ENCODE data around the gene ARMC9. TPM values are rescaled to one million over a fixed set of nuclear protein-coding genes. Genes with fewer than 3 reads are reported as not detected.

Gene ARMC9
- total RNA-seq, 1 experiment from 2014 or later, result 56.5 TPM

DNA sequence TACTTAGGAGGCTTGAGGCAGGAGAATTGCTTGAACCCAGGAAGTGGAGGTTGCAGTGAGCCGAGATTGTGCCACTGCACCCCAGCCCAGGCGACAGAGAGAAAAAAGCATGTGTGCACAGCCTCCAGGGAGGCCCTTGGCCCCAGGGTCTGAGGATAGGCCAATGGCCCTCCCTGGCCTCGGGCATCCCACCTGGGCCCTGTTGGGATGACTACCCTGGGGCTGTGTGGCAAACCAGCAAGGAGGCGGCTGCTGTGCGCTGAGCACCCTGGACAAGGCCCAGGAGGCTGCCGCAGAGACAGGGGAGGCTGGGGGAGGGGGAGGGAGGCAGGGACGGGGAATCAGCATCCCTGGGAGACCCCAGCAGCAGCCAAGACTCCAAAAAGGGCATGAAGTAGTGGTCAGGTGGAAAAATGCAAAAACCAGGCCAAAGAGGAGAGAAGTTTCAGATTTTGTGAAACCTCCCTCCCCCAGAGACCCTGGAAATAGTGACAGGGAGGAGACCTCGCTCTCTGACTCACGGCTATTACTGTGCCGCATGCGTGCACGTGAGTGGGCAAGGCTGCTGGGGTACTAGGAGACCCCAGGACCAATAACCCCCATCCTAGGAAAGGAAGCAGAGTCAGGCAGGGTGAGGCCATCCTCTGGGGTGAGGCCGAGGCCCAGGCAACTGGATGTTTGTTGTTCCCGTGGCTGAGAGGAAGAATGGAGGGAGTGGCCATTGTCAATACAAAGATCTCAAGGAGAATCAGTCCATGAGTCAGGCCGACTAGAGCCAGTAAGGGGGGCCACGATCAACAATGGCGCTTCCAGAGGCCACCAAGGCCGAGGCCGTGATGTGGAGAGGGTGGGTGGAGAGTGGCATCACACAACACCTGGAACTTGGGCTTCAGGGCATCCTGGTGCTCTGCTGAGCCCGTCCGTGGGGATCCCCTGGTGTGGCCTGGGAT, 181.1 kb downstream of the ARMC9 start:
- no peak for DNase-seq (ENCODE audit: low spot score)

DNA sequence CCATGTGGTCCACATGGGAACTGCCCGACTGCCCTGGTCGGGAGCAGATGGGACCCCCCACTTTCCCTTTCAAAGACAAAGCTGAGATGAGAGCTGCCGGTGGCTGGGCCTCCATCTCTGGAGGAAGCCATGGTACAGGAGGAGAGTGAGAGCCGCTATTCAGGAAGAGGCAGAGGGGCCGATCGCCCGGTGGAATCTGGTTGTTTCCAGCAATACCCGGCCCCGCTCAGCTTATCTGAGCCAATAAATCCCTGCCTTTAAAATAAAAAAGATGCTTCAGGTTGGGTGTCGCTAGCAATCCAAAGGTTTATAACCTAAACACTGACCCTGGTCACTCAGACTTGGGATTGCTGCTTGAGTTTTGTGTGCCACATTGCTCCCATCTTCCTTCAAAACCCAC, 181.9 kb downstream of the ARMC9 start:
- no peak for DNase-seq (ENCODE audit: low spot score)

DNA sequence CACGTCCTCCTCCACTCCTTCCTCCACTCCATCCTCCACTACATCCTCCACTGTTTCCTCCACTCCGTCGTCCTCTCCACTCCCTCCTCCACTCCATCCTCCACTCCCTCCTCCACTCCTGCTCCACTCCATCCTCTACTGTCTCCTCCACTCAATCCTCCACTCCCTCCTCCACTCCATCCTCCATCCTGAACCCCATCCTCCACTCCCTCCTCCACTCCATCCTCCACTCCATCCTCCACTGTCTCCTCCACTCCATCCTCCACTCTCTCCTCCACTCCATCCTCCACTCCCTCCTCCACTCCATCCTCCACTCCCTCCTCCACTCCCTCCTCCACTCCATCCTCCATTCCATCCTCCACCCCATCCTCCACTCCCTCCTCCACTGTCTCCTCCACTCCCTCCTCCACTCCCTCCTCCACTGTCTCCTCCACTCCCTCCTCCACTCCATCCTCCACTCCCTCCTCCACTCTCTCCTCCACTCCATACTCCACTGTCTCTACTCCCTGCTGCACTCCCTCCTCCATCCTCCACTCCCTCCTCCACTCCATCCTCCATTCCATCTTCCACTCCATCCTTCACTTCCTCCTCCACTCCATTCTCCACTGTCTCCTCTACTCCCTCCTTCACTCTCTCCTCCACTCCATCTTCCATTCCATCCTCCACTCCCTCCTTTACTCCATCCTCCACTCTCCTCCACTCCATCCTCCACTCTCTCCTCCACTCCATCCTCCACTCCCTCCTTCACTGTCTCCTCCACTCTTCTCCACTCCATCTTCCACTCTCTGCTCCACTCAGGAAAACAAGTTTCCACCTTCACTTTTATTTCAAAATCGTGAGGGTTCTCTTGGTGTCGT, 182.8 kb downstream of the ARMC9 start:
- DNase-seq (ENCODE audit: low spot score), result no peak

DNA sequence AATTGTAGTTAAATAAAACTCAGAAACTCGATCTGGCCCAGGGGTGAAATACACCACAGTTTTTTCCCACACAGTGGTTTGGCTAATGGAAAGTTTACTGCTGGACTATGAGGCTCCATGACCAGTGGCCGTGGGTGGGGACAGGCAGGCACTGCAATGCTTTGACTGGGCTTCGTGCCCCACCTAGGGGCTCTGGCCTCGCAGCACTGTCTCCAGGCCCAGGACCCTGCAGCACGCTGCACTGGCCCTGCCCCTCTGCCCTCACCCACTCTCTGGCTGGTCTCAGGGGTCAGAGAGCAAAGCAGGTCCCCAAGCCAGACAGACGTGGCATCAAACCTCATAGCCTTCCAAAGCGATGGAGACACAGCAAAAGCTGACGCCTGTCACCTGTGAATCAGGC, 183.7 kb downstream of the ARMC9 start:
- DNase-seq (ENCODE audit: low spot score), result no peak

DNA sequence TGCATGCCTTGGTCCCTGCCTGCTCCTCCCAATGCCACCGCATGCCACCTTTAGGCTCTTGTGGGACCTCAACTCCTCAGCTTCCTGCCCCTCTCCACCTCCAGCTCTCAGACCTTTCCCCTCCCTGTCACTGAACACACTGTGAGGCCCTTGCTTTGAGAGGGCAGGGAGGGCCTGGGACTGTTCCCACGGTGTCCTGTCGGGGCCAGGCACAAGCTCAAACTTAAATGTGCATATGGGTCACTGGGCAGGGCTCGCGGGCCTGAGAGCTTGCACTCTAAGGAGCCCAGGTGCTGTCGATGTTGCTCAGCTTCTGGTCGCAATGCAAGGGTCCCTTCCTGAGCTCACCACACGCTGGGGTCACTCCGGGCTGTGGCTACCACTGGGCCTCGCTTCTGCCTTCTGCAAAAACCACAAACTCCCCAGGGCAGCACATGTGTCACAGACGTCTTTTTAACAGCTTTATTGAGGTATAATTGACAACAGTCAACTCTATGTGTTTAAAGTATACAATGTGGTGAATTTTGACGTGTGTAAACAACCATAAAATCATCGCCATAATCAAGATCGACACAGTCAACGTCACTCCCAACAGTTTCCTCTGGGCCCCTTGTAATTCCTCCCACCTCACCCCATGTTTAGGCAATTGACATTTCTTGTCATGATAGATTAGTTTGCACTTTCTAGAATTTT, 185.1 kb downstream of the ARMC9 start:
- no peak for DNase-seq (ENCODE audit: low spot score)

DNA sequence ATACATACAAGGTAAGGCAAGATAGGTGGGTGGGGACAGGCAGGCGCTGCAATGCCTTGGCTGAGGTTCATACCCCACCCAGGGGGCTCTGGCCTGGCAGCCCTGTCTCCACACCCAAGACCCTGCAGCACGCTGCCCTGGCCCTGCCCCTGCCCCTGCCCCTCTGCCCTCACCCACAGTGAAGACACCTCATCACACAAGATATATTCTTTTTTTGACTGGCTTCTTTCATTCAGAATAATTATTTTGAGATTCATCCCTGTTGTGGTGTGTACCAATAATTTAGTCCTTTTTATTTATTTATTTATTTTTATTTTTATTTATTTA, 185.6 kb downstream of the ARMC9 start:
- no peak for DNase-seq (ENCODE audit: low spot score)

DNA sequence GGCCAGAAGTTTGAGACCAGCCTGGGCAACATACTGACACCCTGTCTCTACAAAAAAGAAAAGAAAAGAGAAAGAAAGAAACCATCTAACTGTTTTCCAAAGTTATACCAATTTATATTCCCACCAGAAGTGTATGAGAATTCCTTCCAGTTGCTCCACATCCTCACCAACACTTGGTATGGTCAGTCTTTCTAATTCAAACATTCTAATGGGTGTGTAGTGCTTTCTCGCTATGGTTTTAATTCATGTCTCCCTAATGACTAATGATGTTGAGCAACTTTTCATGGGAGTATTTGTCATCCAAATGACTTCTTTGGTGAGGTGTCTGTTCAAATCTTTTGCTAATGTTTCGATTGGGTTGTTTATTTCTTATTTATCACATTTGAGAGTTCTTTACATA, 186.5 kb downstream of the ARMC9 start:
- no peak for DNase-seq (ENCODE audit: low spot score)

DNA sequence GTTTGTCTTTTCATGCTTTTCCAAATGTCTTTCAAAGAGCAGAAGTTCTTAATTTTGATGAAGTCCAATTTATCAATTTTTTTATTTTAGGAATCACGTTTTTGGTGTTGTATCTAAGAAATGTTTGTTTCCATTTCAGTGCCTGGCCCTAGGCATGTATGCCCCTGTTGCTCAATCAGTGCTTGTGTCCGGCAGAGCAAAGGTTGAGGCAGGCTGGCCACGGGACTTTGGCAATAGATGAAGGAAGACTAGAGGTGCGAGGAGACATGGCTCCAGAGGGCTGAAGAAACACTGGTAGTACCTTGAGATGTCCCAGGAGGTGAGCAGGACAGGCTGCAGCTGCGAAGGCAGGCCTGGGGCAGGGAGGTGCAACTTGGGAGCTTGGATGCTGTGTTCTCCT, 187.0 kb downstream of the ARMC9 start:
- no peak for DNase-seq (ENCODE audit: low spot score)

DNA sequence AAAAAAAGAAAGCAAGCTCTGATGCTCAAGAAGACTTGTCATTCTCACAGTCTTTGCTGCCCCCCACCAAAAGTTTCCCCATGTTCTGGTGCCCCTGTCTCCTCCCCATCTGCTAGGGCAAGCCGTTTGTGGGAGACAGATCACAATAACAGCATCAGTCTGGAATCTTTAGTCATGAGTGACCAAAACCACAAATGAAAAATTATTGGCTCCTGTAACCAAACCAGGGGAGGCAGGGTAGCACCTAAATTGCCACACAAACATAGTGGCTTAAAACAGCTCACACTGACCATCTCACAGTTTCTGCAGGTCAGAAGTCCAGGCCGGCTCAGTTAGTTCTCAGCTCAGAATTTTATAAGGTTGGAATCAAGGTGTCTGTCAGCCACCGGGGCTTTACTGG, 188.0 kb downstream of the ARMC9 start:
- DNase-seq (ENCODE audit: low spot score), result peak; percentile 92

DNA sequence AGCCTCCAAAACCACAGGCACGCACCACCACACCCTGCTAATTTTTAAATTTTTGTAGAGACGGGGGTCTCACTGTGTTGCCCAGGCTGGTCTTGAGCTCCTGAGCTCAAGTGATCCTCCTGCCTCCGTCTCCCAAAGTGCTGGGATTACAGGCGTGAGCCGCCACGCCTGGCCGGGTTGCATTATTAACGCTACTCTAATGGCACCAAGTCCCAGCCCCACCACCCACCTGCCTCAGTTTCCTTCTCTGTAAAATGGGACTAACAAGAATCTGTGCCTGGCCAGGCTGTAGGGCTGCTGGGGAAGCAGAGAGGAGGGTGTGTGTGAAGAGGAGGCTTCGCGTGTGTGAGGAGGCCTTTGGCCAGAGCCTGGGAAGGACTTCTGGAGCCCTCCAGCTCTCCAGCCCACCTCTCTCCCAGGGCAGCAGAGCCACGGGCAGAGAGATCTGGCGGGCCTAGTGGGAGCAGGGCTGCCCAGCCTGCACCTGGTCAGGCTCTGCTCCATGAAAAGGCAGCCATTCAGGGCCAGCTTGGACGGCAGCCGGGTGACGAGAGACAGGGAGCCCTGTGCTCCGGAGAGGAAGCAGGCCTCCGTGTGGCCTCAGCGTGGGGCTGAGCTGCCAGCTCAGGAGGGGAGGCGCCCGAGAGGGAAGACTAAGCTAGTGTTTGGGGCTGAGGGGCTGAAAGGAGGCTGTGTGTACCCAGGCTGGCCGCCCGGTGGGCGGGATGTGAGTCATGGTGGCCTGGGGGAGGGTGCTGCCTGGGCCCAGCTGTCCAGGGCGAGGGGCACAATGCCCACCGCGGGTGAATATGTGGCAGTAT, 189.7 kb downstream of the ARMC9 start:
- DNase-seq (ENCODE audit: low spot score), result peak; percentile 79

DNA sequence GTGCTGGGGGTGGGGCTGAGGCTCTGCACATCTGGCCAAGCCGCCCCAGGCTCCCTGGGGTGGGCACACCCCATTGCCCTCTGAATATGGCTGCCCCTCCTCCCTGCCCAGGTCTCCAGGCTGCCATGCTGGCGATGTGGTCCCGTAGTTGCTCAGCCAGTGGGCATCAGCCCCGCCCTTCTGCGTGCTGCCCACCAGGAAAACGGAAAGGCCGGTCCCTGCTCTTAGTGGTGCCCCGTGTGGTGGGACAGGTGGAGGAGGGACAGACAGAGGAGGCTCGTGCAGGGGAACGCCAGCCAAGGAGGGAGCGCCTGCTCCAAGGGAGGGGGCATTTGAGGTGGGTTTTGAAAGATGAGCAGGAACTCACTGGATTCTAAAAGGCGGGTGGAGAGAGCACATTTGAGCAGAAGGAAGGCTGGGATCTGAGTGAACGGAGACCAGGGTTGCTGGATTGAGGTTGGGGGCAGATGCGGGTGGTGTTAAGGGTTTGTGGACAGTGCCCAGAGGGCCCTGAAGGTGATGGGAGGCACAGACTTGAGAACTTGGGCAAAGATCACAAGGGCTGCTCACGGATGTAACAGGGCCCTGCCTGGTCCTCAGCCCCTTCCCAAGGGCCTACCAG, 190.4 kb downstream of the ARMC9 start:
- DNase-seq (ENCODE audit: low spot score), result no peak

DNA sequence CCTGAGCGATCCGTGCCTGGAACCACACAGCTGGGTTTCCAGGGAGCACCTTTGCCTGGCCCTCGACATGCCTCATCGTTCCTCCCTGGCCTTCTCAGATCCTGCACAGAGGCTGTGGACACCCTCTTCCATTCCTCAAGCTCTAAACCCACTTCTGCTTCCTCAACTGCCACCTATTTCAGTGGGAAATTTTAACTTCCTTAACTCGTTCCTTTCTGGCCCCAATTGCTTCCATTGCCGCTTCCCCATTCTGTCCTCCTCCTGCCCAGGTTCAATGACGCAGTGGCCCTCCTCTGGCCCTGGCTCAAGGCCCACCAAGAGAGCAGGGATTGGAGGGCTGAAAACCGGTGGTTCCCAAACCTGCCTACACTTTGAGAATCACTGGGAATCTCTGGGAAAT, 192.2 kb downstream of the ARMC9 start:
- DNase-seq (ENCODE audit: low spot score), result no peak

DNA sequence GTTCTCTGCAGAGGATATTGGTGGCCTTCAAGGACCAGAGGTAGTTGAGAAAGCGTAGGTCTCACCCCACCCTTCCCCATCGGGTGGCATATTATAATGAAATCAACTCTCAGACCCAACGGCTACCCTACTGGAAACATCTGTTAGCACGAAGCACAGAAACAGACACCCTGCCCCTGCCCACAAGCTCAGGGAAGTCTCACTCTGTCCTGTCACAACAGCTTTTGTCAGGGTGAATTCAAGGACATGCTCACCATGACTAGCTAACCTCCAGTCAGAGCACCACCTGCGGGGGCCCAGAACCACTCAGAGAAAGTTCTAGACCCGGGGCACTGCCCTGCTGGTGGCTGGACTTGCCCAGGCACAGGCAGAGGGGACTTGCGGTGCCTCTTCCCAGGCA, 193.6 kb downstream of the ARMC9 start:
- no peak for DNase-seq (ENCODE audit: low spot score)

DNA sequence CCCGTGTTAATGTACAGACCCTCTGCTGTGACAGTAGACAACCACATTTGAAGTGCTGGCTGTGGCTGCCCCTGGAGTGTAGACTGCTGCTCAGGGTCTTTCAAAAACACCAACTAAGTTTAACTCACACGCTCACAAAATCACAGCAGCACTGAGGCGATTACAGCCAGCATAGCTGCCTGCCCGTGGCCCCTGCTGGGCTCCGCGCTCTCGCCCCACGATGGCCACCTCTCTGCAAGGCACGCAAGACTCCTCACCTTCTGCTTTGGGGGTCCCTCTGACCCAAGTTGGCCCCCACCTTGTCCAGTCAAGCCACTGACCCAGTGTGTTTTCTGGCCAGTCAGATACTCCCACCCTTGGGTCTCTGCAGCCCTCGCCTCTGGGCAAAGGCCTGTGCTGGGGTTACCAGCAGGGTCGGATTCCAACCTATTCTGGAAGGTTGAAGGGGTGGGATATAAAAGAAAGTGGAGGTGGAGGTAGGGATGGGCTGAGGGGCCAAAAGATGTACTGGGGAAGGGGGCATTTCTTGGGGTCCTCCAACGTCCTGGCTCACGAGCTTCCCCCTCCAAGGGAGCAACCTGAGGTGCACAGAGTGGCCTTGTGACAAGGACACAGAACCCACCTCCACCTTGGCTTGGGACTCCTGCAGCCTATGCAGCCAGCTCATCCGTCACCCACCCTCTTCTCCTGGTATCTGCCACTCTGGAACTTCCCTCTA, 194.2 kb downstream of the ARMC9 start:
- no peak for DNase-seq (ENCODE audit: low spot score)

DNA sequence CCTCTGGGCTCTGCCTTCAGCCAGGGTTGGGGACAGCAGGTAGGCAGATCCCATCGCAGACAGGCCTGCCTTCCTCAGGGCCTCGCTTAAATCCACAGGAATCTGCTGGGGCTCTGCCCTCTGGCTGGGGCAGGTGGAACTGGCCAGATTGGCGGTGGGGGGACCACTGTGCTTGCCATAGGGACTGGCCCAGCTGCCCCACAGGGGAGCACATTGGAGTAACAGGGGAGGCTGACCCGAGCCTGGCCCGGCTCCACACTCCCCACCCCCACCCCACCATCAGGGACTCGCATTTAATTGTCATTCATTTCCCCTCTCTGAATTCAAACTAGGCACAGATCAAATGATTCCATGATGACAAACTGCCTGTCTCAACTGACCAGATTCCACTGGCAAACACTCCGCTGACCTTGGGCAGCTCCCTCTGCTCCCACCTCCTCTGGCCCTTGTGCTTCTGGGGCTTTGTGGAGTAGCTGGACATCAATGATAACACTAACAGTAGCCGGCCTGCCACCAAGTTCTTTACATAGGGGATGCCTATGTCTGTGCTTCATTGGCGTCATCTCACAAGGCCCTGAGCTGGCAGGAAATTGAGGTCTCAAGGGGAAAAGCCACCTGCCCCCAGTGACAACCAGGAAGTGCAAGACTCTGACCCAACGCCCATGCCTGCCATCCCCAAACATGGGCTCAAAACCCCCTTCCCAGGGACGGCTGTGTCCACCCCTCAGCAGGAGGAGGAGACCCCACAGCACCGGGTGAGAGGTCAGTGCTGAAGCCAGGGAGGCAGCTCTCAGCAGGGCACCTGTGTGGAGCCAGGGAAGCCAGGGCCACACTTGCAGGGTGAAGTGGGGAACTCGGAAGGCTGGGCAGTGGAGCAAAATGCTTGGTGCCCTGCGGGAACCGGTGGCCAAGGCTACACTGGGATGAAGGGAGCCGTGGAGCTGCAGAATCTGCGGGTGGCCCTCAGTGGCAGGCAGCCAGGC, 195.0 kb downstream of the ARMC9 start:
- DNase-seq (ENCODE audit: low spot score), result no peak

DNA sequence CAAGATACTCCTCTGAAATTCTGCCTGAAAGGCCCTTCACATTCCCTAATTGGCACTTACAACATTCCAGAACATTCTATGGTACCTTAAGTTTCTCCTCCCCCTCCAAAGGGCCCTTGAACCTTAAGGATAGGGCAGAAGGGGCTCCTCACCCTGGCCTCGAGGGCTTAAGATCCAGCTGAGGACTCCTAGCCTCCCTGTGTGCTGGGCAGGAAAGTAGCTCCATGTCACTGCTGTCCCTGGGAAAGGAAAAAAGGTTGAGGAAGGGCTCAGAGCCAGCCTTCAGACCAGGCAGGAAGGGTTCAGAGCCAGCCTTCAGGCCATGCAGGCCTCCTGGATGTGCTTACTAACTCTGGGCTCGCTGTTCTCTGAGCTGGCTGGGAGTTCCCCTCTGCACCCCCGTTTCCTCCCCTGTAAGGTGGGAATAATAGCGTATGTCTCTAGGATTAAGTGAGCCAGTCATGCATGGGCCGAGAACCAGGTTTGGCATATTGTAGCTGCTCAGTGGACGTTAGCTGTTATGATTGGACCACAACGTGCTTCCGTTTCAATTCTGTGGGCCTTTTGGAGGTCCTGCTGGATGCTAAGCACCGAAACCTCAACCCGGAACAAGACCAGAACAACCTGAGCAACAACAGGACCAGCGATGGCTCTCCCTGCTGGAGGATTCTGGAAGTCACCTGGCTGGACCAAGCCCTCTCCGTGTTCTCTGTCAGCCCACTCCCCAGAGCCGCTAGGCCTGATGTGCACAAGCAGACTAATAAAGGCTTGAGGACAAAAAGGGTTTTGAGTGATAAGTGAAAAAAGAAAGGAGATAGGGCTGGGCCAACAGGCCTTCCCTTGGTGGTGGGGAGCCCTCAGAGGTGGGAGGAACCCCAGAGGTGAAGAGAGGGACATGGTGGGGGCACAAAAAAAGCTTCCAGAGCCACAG, 196.0 kb downstream of the ARMC9 start:
- DNase-seq (ENCODE audit: low spot score), result no peak

DNA sequence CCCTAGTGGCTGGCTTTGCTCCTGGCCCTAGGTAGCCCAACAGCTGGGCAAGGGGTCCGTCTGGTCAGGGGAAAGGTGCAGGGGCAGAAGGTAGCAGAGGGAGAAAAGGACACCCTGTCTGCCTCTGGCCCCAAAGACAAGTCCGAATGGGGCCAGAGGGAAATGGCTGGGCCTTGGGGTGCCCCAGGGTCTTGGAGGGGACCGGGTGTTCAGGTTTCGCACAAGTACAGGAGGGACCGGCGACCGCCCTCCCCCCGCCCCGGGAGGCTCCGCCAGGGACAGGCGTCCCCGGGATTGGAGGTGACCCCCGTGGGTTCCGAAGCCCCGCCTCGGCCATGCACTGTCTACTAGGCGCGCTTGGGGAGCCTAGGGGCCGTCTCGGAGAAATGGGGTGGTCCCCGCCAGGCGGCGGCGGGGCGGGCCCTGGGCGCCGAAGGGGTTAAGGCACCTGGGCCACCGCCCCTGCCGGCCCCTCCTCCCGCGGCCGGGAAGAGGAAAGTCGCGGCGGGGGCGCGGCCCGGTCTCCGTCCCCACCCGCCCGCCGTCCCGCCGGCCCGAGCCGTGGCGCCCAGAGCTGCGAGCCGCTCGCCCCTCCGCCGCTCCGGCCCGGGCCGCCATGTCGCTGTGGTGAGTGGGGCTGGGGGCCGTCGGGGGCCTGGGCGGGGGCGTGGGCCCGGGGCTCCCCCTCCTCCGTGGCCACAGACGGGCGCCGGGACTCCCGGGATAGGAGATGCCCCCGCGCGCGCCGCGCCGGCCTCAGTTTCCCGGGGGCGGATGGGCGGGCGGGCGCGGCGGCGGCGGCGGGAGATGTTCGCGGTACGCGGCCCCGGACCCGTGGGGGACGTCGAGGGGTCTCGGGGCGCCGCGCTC, 197.0 kb downstream of the ARMC9 start, which contains the start of gene B3GNT7:
Gene B3GNT7, plus strand, starts transcription at position 523 of the 870 bp plus-strand sequence. Its CDS starts 94 bp downstream, at position 617.
- no peak for DNase-seq (ENCODE audit: low spot score)
